Dedifferentiated amniotic fluid mesenchymal stem cell (primary cell): ENCODE data around the gene SLC7A14.
"Not testable (repeated sequence)": the region's sequence is repeated elsewhere in the genome, so short reads cannot be mapped to it uniquely, and the experiment has no call there.

Experiments
- DNase-seq: peaks from one replicate; pipeline ENCODE4 v3.0.0-alpha.2; 2016; ENCODE audit errors: extremely low spot score

The SLC7A14 gene

DNA sequence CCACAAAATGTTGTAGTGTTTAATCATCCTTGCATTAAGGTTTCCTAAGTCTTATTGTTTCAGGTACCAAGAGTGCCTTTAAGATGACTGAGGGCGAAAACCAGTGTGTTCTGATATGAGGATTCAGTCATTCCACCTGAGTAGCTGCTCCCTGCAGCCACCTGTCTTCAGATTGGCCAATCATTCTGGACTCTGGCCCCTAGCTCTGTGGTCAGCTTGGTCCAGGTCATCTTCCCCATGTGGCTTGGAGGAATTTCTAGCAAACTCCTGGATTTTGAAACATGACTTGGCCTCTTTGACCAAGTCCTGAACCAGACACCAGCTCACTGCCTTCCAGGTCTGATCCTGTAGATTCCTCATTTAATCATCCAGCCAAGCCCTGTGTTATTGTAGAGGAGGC lies 7.8 kb upstream of the SLC7A14 start:
- DNase-seq = no peak

DNA sequence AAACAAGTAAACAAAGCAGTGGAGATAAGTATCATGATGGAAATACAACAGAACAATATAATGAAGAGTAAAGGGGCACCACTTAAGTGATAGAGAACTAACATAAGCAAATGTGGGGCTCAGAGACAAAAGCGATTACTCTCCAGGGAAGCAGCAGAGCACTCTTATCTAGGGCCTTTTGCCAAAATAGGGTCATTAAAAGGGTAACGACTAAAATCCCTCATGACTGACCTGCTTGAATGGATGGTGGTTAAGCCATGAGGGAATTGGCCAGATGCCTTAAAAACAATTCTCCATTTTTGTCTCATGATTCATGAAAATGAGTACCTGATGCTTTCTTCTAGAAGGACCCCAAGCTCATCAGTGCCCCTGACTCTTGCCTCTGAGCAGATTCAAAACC lies 3.2 kb upstream of the SLC7A14 start:
- no peak for DNase-seq

DNA sequence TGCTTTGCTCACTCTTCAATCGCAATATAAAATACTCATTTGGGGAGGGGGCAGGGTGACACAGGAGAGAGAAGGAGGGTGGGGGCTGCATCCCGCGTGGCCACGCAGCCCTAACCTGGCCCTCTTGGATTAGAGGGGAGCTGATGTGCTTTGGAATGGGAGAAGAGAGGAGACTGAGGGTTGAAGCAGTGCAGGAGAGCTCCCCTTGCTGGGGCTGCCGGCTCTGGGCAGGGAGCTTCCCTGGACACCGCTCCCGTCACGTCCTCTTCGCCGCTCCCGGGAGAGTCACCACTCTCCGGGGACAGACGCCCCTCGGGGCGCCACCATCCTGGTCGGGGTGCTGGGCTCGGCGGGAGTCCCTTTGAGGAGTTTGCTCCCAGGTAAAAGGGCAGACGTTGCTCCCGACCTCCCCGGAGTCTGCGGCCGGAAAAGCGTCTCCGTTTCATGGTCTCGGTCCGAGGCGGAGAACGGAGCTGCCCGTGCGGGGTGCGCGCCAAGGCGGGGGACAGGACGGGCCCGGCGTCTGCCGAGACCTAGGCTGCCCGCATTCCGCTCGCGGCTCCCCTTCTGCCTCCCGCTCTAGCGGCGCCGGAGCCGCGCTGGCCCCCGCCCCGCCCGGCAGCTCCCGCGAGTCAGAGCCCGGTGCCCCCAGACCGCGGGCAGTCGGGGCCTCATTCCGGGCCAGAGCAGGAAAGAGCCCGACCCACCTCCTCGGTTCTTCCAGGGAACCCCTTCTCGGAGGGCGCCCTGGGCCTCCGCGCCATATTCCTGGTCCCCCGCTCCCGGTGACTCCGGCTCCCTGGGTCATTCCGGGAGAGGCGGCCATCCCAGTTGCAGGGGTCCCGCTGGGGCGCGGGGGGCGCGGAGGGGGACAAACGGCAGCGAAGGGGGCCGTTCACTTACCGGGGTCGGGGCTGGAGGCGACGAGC lies 603 bp downstream of the SLC7A14 start:
- DNase-seq = no peak

DNA sequence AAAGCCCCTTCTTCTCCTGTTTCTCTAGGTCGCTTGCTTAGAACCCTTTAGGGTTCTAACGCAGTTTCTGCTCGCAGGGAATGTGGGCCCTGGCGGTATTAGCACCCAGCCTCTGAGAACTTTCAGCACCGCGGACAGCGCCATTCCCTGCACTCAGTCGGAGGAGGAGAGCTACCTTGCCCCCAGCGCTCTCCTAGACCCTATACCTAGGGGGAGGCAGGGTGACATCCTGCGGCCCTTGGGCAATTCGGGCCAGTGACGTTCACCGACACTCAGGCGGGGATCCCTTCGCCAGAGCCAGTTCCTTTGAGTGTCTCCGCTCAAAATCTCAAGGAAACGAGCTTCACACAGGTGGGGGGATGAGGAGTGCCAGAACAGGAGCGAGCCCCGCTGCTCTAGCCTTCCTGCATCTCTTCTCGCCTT lies 1.3 kb downstream of the SLC7A14 start:
- peak; percentile 38 for DNase-seq

DNA sequence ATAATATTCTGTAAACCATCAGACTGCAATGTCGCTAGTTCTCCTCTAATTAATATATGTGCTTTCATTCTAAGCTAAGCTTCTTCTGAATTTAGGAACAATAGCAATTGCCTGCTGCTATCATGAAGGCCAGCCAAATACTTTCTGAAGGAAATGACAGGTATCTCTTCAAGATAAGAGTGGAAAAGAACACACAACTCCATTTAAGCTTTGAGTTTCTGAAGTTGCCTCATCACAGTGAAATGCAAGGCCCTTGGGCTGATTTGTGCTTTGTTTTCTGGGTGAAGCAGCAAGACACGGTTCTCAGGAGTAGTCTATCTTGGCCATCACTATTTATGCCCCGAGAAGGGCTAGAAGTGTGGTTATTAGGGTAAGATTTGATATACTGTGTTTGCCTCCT lies 6.2 kb downstream of the SLC7A14 start:
- no peak for DNase-seq

DNA sequence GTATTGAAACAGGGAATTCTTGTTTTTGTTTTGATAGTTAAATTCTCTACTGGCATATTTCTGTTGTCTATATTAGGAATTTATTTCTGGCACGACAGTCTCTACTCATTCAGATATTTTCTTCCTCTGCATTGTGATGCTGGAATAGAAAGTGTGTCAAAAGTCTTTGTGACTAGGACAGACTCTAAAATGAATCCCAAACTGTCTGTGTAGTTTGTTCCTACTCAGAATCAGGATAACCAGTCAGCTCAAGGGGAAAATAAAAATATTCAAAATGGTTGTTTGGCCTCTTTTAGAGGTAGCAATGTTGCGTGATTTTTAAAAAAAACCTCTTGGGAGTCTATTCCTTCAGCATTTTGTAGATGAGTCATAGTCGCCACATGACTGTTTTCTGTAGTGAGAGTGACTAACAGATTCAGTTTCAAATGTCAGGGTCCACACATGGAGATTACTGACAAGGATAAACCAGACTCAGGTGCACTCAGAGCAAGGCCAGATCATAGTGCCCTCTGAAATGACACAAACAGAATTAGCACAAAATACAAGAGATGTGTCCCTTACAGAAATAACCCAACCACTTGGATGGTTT lies 13.1 kb downstream of the SLC7A14 start:
- peak; percentile 74 for DNase-seq

DNA sequence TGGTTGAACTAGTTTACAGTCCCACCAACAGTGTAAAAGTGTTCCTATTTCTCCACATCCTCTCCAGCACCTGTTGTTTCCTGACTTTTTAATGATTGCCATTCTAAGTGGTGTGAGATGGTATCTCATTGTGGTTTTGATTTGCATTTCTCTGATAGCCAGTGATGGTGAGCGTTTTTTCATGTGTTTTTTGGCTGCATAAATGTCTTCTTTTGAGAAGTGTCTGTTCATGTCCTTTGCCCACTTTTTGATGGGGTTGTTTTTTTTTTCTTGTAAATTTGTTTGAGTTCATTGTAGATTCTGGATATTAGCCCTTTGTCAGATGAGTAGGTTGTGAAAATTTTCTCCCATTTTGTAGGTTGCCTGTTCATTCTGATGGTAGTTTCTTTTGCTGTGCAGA lies 18.3 kb downstream of the SLC7A14 start:
- DNase-seq = not testable (repeated sequence)

DNA sequence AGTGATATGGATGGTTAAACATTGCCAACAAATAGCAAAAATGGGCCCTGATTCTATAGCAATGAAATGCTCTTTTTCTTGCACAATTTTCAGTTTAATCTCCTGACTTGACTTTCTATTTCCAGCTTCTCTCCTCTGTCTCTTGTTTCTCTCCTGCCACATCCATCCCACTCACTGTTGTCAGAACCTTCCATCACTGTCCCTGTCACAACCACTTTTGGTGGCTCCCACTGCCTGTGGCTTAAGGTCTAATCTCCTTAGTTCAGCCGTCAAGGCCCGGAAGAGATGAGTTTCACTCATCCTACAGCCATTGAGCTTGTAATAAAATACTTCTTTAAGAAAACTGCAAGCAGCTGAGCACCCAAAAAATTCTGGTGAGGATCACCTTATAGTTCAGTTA lies 19.5 kb downstream of the SLC7A14 start:
- DNase-seq = no peak

DNA sequence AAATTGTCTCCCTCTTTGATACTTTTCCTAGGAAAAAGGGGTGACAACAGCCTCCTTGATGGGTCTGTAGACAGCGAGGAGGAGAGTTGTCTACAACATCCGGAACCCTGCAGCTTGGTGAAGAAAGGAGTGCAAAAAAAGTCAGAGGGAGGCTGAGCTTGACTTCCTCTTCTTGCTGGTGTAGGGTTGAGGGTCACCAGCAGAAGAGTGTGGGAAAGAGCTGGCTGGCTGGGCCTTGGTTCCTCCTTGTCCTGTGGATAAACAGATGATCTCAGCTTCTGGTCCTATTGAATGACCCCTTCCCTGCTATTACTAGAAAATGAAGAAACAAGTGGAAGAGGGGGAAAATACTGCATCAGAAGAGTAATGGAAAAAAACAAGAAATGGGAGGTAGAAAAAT lies 20.4 kb downstream of the SLC7A14 start:
- no peak for DNase-seq

DNA sequence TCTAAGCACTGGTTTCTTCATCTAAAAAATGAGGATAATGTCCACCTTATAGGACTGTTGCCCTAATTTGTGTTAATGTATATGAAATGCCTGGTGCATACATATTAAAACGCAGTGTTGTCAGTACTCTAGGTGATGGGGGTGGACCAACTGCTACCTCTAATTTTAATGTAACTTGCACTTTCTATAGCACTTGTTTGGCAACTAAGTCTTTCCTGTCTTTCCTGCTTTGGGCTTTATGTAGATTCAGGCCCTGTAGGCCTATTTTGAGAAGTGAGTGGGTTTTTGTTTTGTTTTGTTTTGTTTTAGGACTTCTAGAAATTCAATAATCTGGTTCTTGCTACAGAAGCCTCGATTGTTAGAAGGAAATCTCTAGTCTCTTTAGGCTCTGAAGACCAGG lies 21.2 kb downstream of the SLC7A14 start:
- no peak for DNase-seq

DNA sequence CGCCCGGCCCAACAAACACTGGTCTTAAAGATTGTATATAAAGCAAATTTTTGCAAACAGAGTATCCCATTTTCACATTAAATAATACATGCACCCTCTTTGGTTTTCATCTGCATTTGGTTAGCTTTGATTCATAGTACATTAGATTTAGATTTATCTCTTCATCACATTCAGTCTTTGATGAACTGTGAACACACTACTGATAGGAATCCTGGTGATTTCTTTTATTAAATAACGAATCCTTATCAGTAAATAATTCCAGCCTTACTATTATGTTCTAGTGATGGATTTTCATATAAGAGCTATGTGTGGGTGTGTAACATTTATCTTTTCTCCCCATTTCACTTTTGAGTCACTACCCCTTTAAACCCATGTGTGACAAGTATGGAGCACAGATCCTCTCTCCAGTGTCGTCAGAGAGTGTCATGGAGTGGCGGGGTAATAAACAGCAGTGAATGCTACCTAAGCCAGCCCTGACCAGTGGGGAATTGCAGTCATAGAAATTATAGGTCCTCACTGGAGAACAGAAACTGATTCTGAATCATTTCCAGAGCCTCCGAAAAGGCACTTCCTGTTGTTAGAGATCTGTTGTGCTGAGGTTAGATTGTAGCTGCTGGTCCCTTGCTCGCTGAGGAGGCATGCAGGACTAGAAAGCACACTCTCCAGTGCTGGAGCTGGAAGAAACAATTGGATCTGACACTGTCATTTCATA lies 22.0 kb downstream of the SLC7A14 start:
- peak; percentile 17 for DNase-seq

DNA sequence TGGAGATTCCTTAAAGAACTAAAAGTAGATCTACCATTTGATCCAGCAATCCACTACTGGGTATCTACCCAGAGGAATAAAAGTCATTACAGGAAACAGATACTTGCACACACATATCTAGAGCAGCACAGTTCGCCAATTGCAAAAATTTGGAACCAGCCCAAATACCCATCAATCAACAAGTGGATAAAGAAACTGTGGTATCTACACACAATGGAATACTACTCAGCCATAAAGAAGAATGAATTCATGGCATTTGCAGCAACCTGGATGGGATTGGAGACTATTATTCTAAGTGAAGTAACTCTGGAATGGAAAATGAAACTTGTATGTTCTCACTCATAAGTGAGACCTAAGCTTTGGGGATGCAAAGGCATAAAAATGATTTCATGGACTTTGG lies 23.8 kb downstream of the SLC7A14 start:
- no peak for DNase-seq

DNA sequence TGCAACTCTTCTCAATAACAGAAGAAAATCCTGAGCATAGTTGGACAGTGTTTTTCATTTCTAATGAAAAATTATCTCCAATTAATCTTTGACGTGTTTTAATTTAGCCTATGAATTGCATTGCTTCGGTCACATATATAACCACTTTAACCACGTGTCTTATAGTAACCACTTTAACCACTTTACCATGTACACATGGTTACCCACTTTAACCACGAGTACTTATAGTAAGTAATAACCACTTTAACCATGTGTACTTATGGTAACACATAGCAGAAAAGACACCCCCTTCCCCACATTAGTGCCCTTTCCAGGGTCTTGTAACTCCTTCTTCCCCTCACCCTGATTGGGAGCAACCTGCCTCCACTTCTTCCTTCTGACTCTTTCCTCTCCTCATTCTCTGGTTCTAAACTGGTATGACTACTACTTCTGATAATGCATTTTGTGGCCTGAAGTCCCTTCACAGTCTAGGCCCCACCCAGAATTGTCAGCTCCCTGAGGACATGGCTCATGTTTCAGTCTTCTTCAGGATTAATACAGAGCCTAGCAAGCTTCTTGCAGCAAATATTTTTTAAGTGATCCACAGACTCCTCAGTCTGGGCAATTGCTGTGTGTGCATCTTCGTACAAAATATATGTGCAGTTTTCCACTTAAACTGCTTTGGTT lies 25.0 kb downstream of the SLC7A14 start:
- DNase-seq = no peak

DNA sequence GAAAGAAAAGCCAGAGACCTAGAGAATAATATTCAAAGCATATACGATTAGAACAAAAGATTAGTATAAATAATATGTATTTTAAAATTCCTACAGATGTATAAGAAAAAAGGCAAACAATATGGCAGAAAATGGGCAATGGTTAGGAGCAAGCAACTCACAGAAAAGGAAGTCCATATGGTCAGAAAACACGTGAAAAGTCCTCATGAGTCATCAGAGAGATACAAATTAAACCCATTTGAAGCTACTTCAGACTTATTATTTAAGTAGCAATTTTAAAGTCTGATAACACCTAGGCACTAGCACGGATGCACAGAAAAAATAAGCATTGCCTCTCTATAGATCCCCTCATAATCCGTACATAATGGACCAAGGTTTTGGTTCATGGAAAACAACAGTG lies 25.6 kb downstream of the SLC7A14 start:
- DNase-seq = no peak

DNA sequence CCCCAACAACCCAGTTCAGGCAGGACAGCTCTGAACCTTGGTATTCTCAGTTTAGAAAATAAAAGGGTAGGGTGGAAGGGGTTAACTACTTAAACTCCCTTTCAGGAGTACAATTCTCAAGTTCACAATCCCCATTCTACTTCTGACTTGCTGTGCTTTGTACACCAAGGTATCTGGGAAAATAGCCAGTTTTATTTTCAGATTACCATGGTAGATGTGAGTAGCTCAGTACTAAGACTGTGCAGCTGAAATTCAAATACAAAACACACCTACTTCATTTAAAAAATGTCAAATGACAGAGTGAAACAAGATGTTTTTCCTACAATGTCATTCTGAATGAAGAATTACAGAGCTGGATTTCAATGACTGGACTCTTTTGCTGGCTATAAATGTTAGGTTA lies 27.4 kb downstream of the SLC7A14 start:
- no peak for DNase-seq

DNA sequence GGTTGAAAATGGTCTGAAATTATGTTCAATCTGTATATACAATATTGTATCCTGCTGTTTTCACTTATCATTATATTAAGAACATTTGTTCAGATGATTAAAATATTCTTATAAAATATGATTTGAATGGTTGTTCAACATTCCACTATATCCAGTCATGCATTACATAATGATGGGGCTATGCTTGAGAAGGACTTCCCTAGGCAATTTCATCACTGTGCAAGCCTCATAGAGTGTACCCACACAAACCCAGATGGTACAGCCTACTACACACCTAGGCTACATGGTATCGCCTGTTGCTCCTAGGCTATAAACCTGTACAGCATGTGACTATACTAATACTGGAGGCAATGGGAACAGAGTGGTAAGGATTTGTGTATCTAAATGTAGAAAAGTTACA lies 30.5 kb downstream of the SLC7A14 start:
- DNase-seq = peak; percentile 47

DNA sequence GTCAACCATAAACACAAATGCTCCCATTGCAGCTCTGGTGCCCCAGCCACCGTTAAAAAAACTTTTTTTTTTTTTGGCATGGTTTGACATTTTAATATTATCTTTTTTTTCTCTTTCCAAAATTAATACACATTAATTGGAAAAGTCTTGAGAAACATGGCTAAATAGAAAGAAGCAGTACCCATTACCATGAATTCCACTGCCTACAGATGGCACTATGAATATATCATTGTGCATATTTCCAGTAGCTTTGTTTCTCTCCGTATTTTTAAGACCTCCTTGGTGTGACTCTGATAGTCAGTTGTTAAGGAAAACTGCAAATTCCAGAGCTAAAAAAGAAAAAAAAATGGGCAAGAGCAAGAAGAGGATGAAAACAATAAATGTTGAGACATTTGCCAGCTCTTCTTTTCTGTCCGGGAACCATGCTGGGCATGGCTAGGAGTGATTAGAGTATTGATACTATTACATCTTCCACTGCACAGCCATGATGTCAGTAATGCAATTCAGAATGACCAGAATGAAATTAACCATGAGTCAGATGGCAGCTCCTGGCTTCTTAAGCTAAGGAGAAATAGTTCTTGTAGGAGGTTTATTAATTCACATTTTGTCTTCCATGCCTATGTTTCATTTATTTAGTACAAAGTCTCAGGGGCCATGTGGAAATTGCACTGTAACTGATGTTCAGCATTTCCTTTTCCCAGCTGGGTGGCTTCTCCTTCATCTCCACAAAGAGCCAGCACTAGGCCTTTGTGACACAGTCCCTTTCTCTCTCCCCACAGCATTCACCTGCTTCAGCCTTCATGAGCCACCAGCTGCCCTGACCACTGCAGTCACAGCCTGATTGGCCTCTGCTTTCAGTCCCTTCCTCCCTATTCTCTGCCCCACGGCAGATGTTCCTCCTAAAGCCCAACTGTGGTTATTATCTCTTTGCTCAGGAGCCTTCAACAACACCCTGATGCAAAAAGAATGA lies 31.8 kb downstream of the SLC7A14 start:
- no peak for DNase-seq

DNA sequence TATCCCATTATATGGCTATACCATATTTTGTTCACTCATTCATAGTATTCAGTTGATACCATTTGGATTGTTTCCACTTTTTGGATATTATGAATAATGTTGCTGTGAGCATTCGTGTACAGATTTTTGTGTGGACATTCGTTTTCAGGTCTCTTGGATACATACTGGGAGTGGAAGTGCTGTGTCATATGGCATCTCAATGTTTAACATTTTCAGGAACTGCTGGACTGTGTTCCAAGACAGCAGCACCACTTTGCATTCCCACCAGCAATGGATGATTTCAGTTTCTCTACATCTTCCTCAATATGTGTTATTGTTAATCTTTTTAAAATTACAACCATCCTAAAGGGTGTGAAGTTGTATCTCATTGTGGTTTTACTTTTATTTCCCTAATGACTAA lies 34.6 kb downstream of the SLC7A14 start:
- DNase-seq = no peak

DNA sequence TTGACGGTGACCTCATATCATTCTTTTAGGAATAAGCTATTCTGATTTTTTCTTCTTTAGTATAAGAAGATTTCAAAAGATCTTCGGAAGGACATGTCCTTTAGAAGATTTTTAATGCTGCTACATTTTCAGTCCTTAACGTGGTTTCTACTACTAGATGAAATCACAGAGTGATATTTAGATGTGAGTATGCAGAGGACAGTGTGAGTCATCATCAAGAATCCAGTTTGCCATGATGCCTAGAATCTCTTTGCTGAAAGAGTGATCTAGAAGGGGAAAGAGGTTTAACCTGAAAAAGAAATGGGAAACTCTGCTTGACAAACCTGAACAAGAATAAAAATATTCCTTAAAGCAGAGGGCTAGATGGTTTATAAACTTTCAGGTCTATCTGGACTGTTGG lies 43.2 kb downstream of the SLC7A14 start:
- DNase-seq = no peak

DNA sequence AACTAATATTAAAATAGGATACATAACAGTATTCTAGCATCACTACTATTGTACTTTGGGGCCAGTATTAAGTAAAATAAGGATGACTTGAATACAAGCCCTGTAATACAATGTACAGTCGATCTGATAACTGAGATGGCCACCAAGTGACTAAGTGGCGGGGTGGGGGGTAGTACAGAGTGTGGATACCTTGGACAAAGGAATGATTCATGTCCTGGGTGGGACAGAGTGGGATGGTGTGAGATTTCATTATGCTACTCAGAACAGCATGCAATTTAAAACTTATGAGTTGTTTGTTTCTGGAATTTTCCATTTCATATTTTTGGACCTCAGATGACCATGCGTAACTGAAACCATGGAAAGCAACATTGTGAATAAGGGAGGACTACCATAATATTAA lies 46.0 kb downstream of the SLC7A14 start:
- DNase-seq = no peak

DNA sequence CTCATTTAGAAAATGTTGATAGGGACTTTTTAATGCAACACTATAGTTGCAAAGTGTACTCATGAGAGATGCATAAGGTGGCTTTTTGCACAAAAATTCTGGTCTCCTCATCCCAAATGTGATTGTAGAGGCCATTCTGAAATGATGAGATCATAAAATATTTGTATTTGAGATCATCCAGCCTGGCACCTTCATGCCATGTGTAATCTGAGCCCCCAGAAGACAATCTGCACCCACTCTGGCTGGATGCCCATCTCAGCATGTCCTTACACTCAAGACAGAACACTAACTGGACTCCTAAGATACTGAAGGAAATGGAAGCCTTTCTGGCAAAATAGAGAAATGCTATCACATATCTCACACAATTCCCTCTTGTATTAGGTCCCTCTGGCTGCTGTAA lies 49.2 kb downstream of the SLC7A14 start:
- DNase-seq = no peak
